Measurements from ENCODE around the gene LBR.

The LBR gene

GRCh38 chr1:225435487-225435886, 7.6 kb upstream of the LBR start:
- no peak overlapping the region for H3K4ac ChIP-seq (ENCODE audit: low read depth, low read length)
- H3K4me2 ChIP-seq (ENCODE audit: low read length), result no peak overlapping the region
- no peak overlapping the region for H3K4me3 ChIP-seq (ENCODE audit: low read length)
- H3K27ac ChIP-seq (ENCODE audit: low read depth, low read length), result no peak overlapping the region
- H2BK120ac ChIP-seq (ENCODE audit: low read depth, low read length), result no peak overlapping the region
- H4K8ac ChIP-seq (ENCODE audit: low read depth, low read length), result no peak overlapping the region
- no peak overlapping the region for H3K23ac ChIP-seq (ENCODE audit: low read length)
- no peak overlapping the region for H2BK15ac ChIP-seq (replicated peaks; ENCODE audit: low read depth)
- H3K79me2 ChIP-seq (ENCODE audit: control insufficient read depth, insufficient read depth, low read length), result no peaks in the 10 kb centered on the region
- H3K18ac ChIP-seq (ENCODE audit: low read length), result no peak overlapping the region
- no peaks in the 10 kb centered on the region for H3K36me3 ChIP-seq (ENCODE audit: control insufficient read depth, insufficient read depth, low read length)
- H2AK5ac ChIP-seq (ENCODE audit: low read length), result no peak overlapping the region
- no peaks in the 10 kb centered on the region for H3K79me1 ChIP-seq (ENCODE audit: low read length)
- no peak for DNase-seq
- H3K4me1 ChIP-seq (ENCODE audit: control insufficient read depth, low read depth, low read length), result no peaks in the 10 kb centered on the region
- whole genome bisulfite sequencing (ENCODE audit: extremely low coverage, insufficient coverage, low lambda C conversion rate), result no CpG with 5 or more reads among the region's 1 CpG
- no peak overlapping the region for H3K9ac ChIP-seq (ENCODE audit: low read length)
- H3K56ac ChIP-seq (ENCODE audit: low read length), result no peak overlapping the region
- H3K27me3 ChIP-seq (ENCODE audit: insufficient read depth, low read length, poor library complexity), result no peaks in the 10 kb centered on the region
- no peak overlapping the region for H4K5ac ChIP-seq (ENCODE audit: low read length)
- H2BK5ac ChIP-seq (ENCODE audit: low read length), result no peak overlapping the region

- Histone ChIP-seq H2AK5ac (ENCODE audit: low read length) (no peak overlapping the region), H3K18ac (ENCODE audit: low read length) (no peak overlapping the region), H3K27ac (ENCODE audit: low read depth, low read length) (no peak overlapping the region), H2BK120ac (ENCODE audit: low read depth, low read length) (no peak overlapping the region), H3K4me3 (ENCODE audit: low read length) (no peak overlapping the region), H3K56ac (ENCODE audit: low read length) (no peak overlapping the region), H3K79me2 (ENCODE audit: control insufficient read depth, insufficient read depth, low read length) (no peaks in the 10 kb centered on the region), H2BK5ac (ENCODE audit: low read length) (no peak overlapping the region), H3K36me3 (ENCODE audit: control insufficient read depth, insufficient read depth, low read length) (no peaks in the 10 kb centered on the region), H3K4me2 (ENCODE audit: low read length) (no peak overlapping the region), H3K27me3 (ENCODE audit: insufficient read depth, low read length, poor library complexity) (no peaks in the 10 kb centered on the region), H4K8ac (ENCODE audit: low read depth, low read length) (no peak overlapping the region), H2BK15ac (replicated peaks; ENCODE audit: low read depth) (no peak overlapping the region), H3K4ac (ENCODE audit: low read depth, low read length) (no peak overlapping the region), H4K5ac (ENCODE audit: low read length) (no peak overlapping the region), H3K79me1 (ENCODE audit: low read length) (no peaks in the 10 kb centered on the region), H3K9ac (ENCODE audit: low read length) (no peak overlapping the region), H3K23ac (ENCODE audit: low read length) (no peak overlapping the region), H3K4me1 (ENCODE audit: control insufficient read depth, low read depth, low read length) (no peaks in the 10 kb centered on the region)
- WGBS (ENCODE audit: extremely low coverage, insufficient coverage, low lambda C conversion rate), result no CpG with 5 or more reads among the region's 6 CpGs
- no peak for DNase-seq
Measured at GRCh38 chr1:225435076-225435475, 7.2 kb upstream of the LBR start.

- Histone ChIP-seq H2BK5ac (ENCODE audit: low read length) (no peak overlapping the region), H3K4me2 (ENCODE audit: low read length) (no peak overlapping the region), H3K23ac (ENCODE audit: low read length) (no peak overlapping the region), H2AK5ac (ENCODE audit: low read length) (no peak overlapping the region), H3K79me1 (ENCODE audit: low read length) (no peaks in the 10 kb centered on the region), H3K9ac (ENCODE audit: low read length) (no peak overlapping the region), H3K4me1 (ENCODE audit: control insufficient read depth, low read depth, low read length) (no peaks in the 10 kb centered on the region), H3K79me2 (ENCODE audit: control insufficient read depth, insufficient read depth, low read length) (no peaks in the 10 kb centered on the region), H3K36me3 (ENCODE audit: control insufficient read depth, insufficient read depth, low read length) (no peaks in the 10 kb centered on the region), H3K27me3 (ENCODE audit: insufficient read depth, low read length, poor library complexity) (no peaks in the 10 kb centered on the region), H3K27ac (ENCODE audit: low read depth, low read length) (no peak overlapping the region), H3K18ac (ENCODE audit: low read length) (no peak overlapping the region), H2BK120ac (ENCODE audit: low read depth, low read length) (no peak overlapping the region), H3K56ac (ENCODE audit: low read length) (no peak overlapping the region), H3K4me3 (ENCODE audit: low read length) (no peak overlapping the region), H4K5ac (ENCODE audit: low read length) (no peak overlapping the region), H3K4ac (ENCODE audit: low read depth, low read length) (no peak overlapping the region), H4K8ac (ENCODE audit: low read depth, low read length) (no peak overlapping the region), H2BK15ac (replicated peaks; ENCODE audit: low read depth) (no peak overlapping the region)
- DNase-seq, result no peak
- WGBS (ENCODE audit: extremely low coverage, insufficient coverage, low lambda C conversion rate), result 100% methylated on average over 1 of the region's 5 CpGs
Measured at GRCh38 chr1:225434046-225434445, 6.2 kb upstream of the LBR start.

GRCh38 chr1:225431081-225431863, 3.4 kb upstream of the LBR start:
- H2BK120ac ChIP-seq (ENCODE audit: low read depth, low read length), result no peak overlapping the region
- H3K79me1 ChIP-seq (ENCODE audit: low read length), result peaks cover 4% of the 10 kb centered on the region
- no peak overlapping the region for H3K9ac ChIP-seq (ENCODE audit: low read length)
- H4K8ac ChIP-seq (ENCODE audit: low read depth, low read length), result no peak overlapping the region
- no peaks in the 10 kb centered on the region for H3K4me1 ChIP-seq (ENCODE audit: control insufficient read depth, low read depth, low read length)
- no peak overlapping the region for H2BK15ac ChIP-seq (replicated peaks; ENCODE audit: low read depth)
- H3K27me3 ChIP-seq (ENCODE audit: insufficient read depth, low read length, poor library complexity), result no peaks in the 10 kb centered on the region
- H2AK5ac ChIP-seq (ENCODE audit: low read length), result no peak overlapping the region
- no peak overlapping the region for H3K27ac ChIP-seq (ENCODE audit: low read depth, low read length)
- no peak overlapping the region for H3K18ac ChIP-seq (ENCODE audit: low read length)
- H3K4me3 ChIP-seq (ENCODE audit: low read length), result no peak overlapping the region
- no peak overlapping the region for H3K23ac ChIP-seq (ENCODE audit: low read length)
- no peak overlapping the region for H3K4ac ChIP-seq (ENCODE audit: low read depth, low read length)
- H3K4me2 ChIP-seq (ENCODE audit: low read length), result no peak overlapping the region
- no peak overlapping the region for H3K56ac ChIP-seq (ENCODE audit: low read length)
- H3K79me2 ChIP-seq (ENCODE audit: control insufficient read depth, insufficient read depth, low read length), result peaks cover 12% of the 10 kb centered on the region
- no peak for DNase-seq
- no peak overlapping the region for H2BK5ac ChIP-seq (ENCODE audit: low read length)
- no peak overlapping the region for H4K5ac ChIP-seq (ENCODE audit: low read length)
- no peaks in the 10 kb centered on the region for H3K36me3 ChIP-seq (ENCODE audit: control insufficient read depth, insufficient read depth, low read length)
- no CpG with 5 or more reads among the region's 36 CpGs for WGBS (ENCODE audit: extremely low coverage, insufficient coverage, low lambda C conversion rate)

GRCh38 chr1:225430301-225430700, 2.5 kb upstream of the LBR start:
- no peaks in the 10 kb centered on the region for H3K27me3 ChIP-seq (ENCODE audit: insufficient read depth, low read length, poor library complexity)
- WGBS (ENCODE audit: extremely low coverage, insufficient coverage, low lambda C conversion rate), result no CpG with 5 or more reads among the region's 7 CpGs
- H2BK15ac ChIP-seq (replicated peaks; ENCODE audit: low read depth), result no peak overlapping the region
- H3K27ac ChIP-seq (ENCODE audit: low read depth, low read length), result no peak overlapping the region
- no peak overlapping the region for H3K4me3 ChIP-seq (ENCODE audit: low read length)
- peaks cover 3% of the 10 kb centered on the region for H3K4me1 ChIP-seq (ENCODE audit: control insufficient read depth, low read depth, low read length)
- no peak overlapping the region for H3K9ac ChIP-seq (ENCODE audit: low read length)
- DNase-seq, result no peak
- peaks cover 21% of the 10 kb centered on the region for H3K79me2 ChIP-seq (ENCODE audit: control insufficient read depth, insufficient read depth, low read length)
- no peak overlapping the region for H2AK5ac ChIP-seq (ENCODE audit: low read length)
- no peak overlapping the region for H2BK5ac ChIP-seq (ENCODE audit: low read length)
- no peak overlapping the region for H3K4ac ChIP-seq (ENCODE audit: low read depth, low read length)
- no peak overlapping the region for H3K23ac ChIP-seq (ENCODE audit: low read length)
- no peak overlapping the region for H3K4me2 ChIP-seq (ENCODE audit: low read length)
- peaks cover 4% of the 10 kb centered on the region for H3K79me1 ChIP-seq (ENCODE audit: low read length)
- H2BK120ac ChIP-seq (ENCODE audit: low read depth, low read length), result no peak overlapping the region
- no peak overlapping the region for H3K18ac ChIP-seq (ENCODE audit: low read length)
- no peak overlapping the region for H4K5ac ChIP-seq (ENCODE audit: low read length)
- H3K36me3 ChIP-seq (ENCODE audit: control insufficient read depth, insufficient read depth, low read length), result no peaks in the 10 kb centered on the region
- H4K8ac ChIP-seq (ENCODE audit: low read depth, low read length), result no peak overlapping the region
- H3K56ac ChIP-seq (ENCODE audit: low read length), result no peak overlapping the region
